ENCODE measurements around the gene PRCD. TPM values are rescaled to one million over a fixed set of nuclear protein-coding genes. Genes with fewer than 3 reads are reported as not detected.
"Not testable (repeated sequence)": the region's sequence is repeated elsewhere in the genome, so short reads cannot be mapped to it uniquely, and the experiment has no call there.

The PRCD gene
- total RNA-seq, 2 donors from 2014 or later = 0.29 to 1.2 TPM

DNA sequence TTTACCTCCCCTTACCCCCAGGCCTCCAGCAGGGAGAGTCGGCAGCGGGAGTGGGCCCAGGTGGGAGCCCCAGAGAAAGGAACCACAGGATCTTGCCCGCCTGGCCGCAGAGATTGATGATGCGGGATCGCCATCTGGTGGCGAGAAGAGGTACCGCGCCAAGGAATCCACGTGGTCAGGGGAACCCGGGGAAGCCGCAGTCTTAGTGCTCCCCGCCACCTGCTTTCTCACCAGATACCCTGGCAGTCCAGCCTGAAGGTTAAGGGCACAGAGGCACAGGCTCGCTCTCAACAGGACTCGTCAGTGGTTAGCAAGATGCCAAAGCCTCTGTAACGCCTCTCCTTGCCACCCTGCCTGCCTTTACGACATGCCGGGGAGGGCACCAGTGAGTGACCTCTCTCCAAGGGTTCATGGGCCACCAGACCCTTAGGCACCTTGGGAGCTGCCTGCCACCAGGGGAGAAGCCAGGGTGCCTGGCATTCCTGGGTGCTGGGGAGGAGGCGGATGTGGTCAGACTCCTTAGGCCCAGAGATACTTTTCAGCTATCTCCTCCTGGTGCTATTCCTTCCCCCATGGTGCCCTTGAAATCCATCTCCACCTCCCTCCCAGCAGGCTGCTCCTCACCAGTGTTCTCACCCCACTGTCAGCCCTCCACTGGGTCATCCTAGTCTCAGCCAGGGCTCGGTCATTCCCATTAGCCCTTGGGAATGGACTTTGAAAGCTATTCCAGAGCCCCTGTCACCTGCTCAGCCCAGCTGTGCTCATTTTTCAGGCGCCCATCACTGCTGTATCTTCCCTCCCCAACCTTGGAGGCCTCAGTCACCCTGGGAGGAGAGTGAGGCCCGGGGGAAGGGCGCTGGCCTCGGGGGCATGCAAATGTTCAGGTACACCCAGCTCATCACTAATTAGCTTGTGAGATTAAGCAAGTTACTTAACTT lies 33.2 kb upstream of the PRCD start:
- H3K9ac ChIP-seq (ENCODE audit: low read depth in 2 of 2, low read length in 2 of 2) = peak overlapping the region in 1 of 2 donors; percentile 16
- TF ChIP-seq, protein P1, sequence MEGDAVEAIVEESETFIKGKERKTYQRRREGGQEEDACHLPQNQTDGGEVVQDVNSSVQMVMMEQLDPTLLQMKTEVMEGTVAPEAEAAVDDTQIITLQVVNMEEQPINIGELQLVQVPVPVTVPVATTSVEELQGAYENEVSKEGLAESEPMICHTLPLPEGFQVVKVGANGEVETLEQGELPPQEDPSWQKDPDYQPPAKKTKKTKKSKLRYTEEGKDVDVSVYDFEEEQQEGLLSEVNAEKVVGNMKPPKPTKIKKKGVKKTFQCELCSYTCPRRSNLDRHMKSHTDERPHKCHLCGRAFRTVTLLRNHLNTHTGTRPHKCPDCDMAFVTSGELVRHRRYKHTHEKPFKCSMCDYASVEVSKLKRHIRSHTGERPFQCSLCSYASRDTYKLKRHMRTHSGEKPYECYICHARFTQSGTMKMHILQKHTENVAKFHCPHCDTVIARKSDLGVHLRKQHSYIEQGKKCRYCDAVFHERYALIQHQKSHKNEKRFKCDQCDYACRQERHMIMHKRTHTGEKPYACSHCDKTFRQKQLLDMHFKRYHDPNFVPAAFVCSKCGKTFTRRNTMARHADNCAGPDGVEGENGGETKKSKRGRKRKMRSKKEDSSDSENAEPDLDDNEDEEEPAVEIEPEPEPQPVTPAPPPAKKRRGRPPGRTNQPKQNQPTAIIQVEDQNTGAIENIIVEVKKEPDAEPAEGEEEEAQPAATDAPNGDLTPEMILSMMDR (IDR thresholded peaks at IDR 0.05) = peak; percentile 89
- H3K36me3 ChIP-seq = no peaks in the 10 kb centered on the region
- no peak overlapping the region for H3K27ac ChIP-seq
- no peaks in the 10 kb centered on the region for H3K9me3 ChIP-seq
- peak; percentile 90 for DNase-seq
- no peaks in the 10 kb centered on the region for H3K27me3 ChIP-seq
- no peak overlapping the region for H3K4me3 ChIP-seq
- intact Hi-C loops (cut with DNase I) = loop anchor here (2.0 to 10.0 kb wide), 3 partner anchors 40 to 202 kb away; partner anchors contain the start of genes AANAT and QRICH2
- H3K4me1 ChIP-seq = peaks cover 5% of the 10 kb centered on the region

DNA sequence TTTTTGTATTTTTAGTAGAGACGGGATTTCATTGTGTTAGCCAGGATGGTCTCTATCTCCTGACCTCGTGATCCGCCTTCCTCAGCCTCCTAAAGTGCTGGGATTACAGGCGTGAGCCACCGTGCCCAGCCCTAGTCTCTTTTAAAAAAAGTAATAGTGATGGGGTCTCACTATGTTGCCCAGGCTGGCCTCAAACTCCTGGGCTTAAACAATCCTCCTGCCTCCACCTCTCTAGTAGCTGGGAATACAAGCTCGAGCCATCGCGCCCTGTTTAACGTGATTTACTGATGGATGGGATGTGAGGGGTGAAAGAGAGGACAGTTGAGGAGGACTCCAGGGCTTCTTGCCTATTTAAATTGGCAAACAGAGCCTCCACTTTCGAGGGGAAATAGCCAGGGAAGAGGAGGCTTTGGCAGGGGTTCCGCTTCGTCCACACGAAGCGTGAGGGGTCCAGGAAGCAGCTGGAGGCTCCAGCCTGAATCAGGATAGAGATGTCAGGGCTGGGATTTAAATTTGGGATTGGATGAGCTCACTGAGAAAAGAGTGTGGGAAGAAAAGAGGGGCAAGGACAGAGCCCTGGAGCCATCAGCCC lies 31.3 kb upstream of the PRCD start:
- not testable (repeated sequence) for H3K27ac ChIP-seq; H3K9me3 ChIP-seq; H3K4me1 ChIP-seq; H3K4me3 ChIP-seq; DNase-seq; H3K9ac ChIP-seq (ENCODE audit: low read depth in 2 of 2, low read length in 2 of 2); H3K27me3 ChIP-seq; H3K36me3 ChIP-seq
- intact Hi-C loops (cut with DNase I) = loop anchor here (5.0 to 10.0 kb wide), 2 partner anchors 96 to 204 kb away; partner anchors contain the start of gene QRICH2

DNA sequence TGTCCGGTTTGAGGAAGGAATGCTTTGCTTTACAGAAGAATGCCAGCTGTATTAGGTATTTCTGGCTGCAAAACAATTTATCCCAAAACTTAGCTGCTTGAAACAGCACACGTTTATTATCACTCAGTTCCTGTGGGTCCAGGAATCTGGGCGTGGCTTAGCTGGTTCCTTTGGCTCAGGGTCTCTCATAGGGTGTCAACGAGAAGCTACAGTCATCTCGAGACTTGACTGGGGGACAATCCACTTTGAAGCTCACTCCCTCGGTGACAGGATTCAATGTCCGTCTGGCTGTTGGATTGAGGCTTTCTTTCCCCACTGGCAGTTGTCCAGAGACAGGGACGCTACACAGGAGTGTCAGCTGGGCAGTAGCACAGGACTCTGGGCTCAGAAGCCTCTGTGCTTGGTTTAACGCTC lies 29.0 kb upstream of the PRCD start:
- Histone ChIP-seq H3K9ac (ENCODE audit: low read depth in 2 of 2, low read length in 2 of 2) (no peak overlapping the region), H3K36me3 (no peaks in the 10 kb centered on the region), H3K4me1 (peaks cover 3% of the 10 kb centered on the region), H3K4me3 (no peak overlapping the region), H3K27ac (no peak overlapping the region), H3K27me3 (no peaks in the 10 kb centered on the region), H3K9me3 (no peaks in the 10 kb centered on the region)
- DNase-seq = no peak
- TF ChIP-seq, protein P1 (IDR thresholded peaks at IDR 0.05) = no peak
- intact Hi-C loops (cut with DNase I) = no loop called here

DNA sequence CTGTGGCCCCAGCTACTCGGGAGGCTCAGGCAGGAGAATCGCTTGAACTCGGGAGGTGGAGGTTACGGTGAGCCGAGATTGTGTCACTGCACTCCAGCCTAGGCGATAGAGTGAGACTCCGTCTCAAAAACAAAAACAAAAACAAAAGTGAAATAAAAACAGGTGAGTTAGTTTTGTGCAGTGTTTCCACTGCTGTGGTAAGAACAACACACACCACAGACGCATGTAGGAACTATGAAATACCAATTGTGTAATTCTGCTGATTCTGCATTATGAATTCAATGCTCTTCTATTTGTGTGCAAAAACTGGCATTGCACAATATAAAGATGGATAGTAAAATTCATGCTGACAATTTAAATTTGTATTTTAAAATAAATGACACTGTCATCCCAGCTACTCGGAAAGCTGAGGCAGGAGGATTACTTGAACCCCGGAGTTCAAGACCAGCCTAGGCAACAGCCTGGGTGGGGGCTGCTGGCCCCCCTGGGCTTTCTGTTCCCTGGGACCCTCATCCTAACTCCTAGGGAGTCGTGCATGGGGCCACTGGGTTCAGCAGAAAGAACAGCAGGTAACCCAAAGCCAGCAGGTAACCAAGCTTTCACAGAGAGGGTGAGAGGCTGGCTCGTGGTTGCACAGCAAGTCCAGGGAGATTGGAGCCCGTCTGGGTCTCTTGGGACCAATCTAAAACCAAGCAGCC lies 28.0 kb upstream of the PRCD start:
- Histone ChIP-seq H3K4me1 (no peaks in the 10 kb centered on the region), H3K36me3 (no peaks in the 10 kb centered on the region), H3K4me3 (no peak overlapping the region), H3K27me3 (no peaks in the 10 kb centered on the region), H3K9me3 (no peaks in the 10 kb centered on the region), H3K27ac (no peak overlapping the region), H3K9ac (ENCODE audit: low read depth in 2 of 2, low read length in 2 of 2) (no peak overlapping the region)
- intact Hi-C loops (cut with DNase I) = no loop called here
- TF ChIP-seq, protein P1 (IDR thresholded peaks at IDR 0.05) = no peak
- DNase-seq = no peak

DNA sequence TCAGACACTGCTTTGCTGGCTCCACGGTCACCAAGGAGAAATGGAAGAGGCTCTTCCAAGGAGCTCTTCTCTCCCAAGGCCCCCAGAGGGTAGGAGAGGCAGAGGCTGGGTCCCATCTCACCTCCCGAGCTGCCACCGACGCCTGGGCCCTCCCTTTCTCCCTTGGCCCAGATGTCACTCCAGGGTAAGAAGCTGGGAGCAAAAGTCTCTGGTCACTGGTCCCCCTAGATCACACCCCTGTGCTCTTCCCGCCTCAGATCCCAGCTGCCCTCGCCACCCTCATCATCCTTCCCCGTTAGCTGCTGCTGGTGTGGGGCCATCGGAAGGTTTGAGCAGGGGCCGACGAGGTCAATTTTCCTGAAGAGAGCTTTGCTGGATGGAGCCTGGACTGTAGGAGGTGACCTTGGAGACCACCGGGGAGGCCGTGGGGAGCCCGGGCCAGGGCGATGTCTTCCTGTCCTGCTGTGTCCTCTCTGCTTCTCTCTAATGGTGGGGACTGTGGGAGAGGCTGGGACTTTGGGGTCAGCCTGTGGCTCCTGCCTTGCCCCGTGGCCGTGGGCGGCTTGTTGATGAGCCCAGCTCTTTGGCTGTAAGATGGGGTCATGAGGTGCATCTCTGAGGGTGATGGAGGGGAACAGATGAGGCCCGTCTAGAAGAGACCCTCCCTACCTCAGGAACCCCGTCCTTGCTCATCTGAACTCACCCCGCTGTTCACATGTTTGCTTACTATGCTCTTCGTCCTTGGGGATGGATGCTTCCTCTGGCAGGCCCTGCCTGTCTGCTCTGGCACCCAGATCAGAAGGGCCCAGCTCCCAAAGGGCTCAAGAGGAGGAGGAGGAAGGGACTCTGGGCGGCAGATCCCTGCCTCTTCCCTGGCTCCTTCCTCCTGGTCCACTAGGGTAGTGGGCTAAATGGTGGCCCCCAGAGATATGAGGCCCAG lies 27.2 kb upstream of the PRCD start:
- TF ChIP-seq, protein P1 (IDR thresholded peaks at IDR 0.05) = no peak
- no peak overlapping the region for H3K4me3 ChIP-seq
- no peaks in the 10 kb centered on the region for H3K36me3 ChIP-seq
- intact Hi-C loops (cut with DNase I) = no loop called here
- H3K9me3 ChIP-seq = no peaks in the 10 kb centered on the region
- no peaks in the 10 kb centered on the region for H3K4me1 ChIP-seq
- H3K9ac ChIP-seq (ENCODE audit: low read depth in 2 of 2, low read length in 2 of 2) = no peak overlapping the region
- no peaks in the 10 kb centered on the region for H3K27me3 ChIP-seq
- DNase-seq = no peak
- no peak overlapping the region for H3K27ac ChIP-seq

All from colonic mucosa (tissue), 4 donors.